Mesendoderm (in vitro differentiated cells): ENCODE measurements around the gene ALOX5AP.
A peak's percentile ranks its signal among the peaks of the same experiment; 100 is the strongest.

ENCODE experiments used
- DNase-seq: peaks from one replicate; pipeline ENCODE4 v3.0.0; 2013
- H2AK5ac ChIP-seq: 2 replicates; pipeline ENCODE4 v1.6.1; 2013; ENCODE audit warnings: low read length, inconsistent platforms
- H2BK120ac ChIP-seq: 2 replicates; pipeline ENCODE4 v1.6.1; 2013; ENCODE audit warnings: low read depth, mild to moderate bottlenecking, low read length, moderate library complexity, mixed read lengths
- H2BK15ac ChIP-seq: replicated peaks from 2 replicates; pipeline ENCODE4 v1.6.1; 2013; ENCODE audit warnings: low read depth, mild to moderate bottlenecking, moderate library complexity
- H2BK5ac ChIP-seq: 2 replicates; pipeline ENCODE4 v1.6.1; 2013; ENCODE audit warnings: low read length, inconsistent platforms
- H3K18ac ChIP-seq: 2 replicates; pipeline ENCODE4 v1.6.1; 2013; ENCODE audit warnings: mild to moderate bottlenecking, low read length, mixed read lengths
- H3K23ac ChIP-seq: one replicate; pipeline ENCODE4 v1.6.1; 2013; ENCODE audit warnings: low read length
- H3K27ac ChIP-seq: 2 replicates; pipeline ENCODE4 v1.5.1; 2013; ENCODE audit warnings: low read depth, mild to moderate bottlenecking, inconsistent platforms, low read length, moderate library complexity
- H3K27me3 ChIP-seq: 2 replicates; pipeline ENCODE4 v1.6.1; 2013; ENCODE audit warnings: low read length, control low read depth, mild to moderate bottlenecking, inconsistent platforms; ENCODE audit not compliant: insufficient read depth, poor library complexity
- H3K36me3 ChIP-seq: 2 replicates; pipeline ENCODE4 v1.6.1; 2013; ENCODE audit warnings: low read length, inconsistent platforms; ENCODE audit not compliant: control insufficient read depth, insufficient read depth
- H3K4ac ChIP-seq: one replicate; pipeline ENCODE4 v1.6.1; 2013; ENCODE audit warnings: low read depth, mild to moderate bottlenecking, low read length, moderate library complexity
- H3K4me1 ChIP-seq: 2 replicates; pipeline ENCODE4 v1.6.1; 2013; ENCODE audit warnings: low read depth, low read length, inconsistent platforms; ENCODE audit not compliant: control insufficient read depth
- H3K4me2 ChIP-seq: 2 replicates; pipeline ENCODE4 v1.6.1; 2013; ENCODE audit warnings: low read length
- H3K4me3 ChIP-seq: 2 replicates; pipeline ENCODE4 v1.5.1; 2013; ENCODE audit warnings: mild to moderate bottlenecking, low read length
- H3K56ac ChIP-seq: one replicate; pipeline ENCODE4 v1.6.1; 2013; ENCODE audit warnings: low read length
- H3K79me1 ChIP-seq: 2 replicates; pipeline ENCODE4 v1.6.1; 2013; ENCODE audit warnings: low read length, inconsistent platforms
- H3K79me2 ChIP-seq: 2 replicates; pipeline ENCODE4 v1.6.1; 2013; ENCODE audit warnings: mild to moderate bottlenecking, low read length; ENCODE audit not compliant: control insufficient read depth, insufficient read depth
- H3K9ac ChIP-seq: 2 replicates; pipeline ENCODE4 v1.6.1; 2013; ENCODE audit warnings: low read length, inconsistent platforms
- H4K5ac ChIP-seq: one replicate; pipeline ENCODE4 v1.6.1; 2013; ENCODE audit warnings: low read length
- H4K8ac ChIP-seq: one replicate; pipeline ENCODE4 v1.6.1; 2013; ENCODE audit warnings: low read depth, mild to moderate bottlenecking, control low read depth, low read length, moderate library complexity
- WGBS: extraction: QIAGEN DNeasy Blood & Tissue Kit; methylation state at CpG from one replicate; pipeline ENCODE4 v1.1.7; 2013; ENCODE audit warnings: low lambda C conversion rate, missing lambda C conversion rate; ENCODE audit not compliant: insufficient coverage; ENCODE audit errors: extremely low coverage; 5-methylcytosine and 5-hydroxymethylcytosine counted together

The ALOX5AP gene

DNA sequence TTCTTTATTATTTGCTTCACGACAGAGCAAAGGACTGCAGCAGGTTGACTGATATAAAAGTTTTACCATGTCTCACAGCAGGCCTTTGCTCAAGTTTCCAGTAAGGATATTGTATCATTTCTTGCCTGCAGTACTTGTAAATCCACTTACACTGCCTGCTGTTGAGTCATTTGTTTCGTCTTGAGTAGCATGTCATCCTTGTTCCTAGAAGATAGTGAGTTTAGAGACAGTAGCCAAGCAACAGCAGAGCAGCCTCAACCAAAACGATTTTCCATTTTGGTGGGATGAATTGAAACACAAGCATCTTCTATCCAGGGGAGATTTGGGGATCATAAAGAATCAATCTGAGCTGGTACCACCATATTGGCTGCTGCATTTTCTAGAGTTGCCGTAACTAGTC is 24.0 kb upstream of the ALOX5AP start:
- H3K23ac ChIP-seq: no peak overlapping the region
- H3K27me3 ChIP-seq: no peaks in the 10 kb centered on the region
- no peaks in the 10 kb centered on the region for H3K79me1 ChIP-seq
- H4K8ac ChIP-seq: no peak overlapping the region
- WGBS: no CpG with 5 or more reads among the region's 4 CpGs
- H2BK120ac ChIP-seq: no peak overlapping the region
- no peak overlapping the region for H3K18ac ChIP-seq
- no peak overlapping the region for H3K27ac ChIP-seq
- H3K36me3 ChIP-seq: no peaks in the 10 kb centered on the region
- no peak overlapping the region for H4K5ac ChIP-seq
- no peak overlapping the region for H3K56ac ChIP-seq
- H2AK5ac ChIP-seq: no peak overlapping the region
- no peak overlapping the region for H2BK15ac ChIP-seq
- H3K4me1 ChIP-seq: no peaks in the 10 kb centered on the region
- no peak overlapping the region for H3K9ac ChIP-seq
- H3K4ac ChIP-seq: no peak overlapping the region
- DNase-seq: no peak
- no peak overlapping the region for H3K4me2 ChIP-seq
- no peak overlapping the region for H2BK5ac ChIP-seq
- H3K4me3 ChIP-seq: no peak overlapping the region
- no peaks in the 10 kb centered on the region for H3K79me2 ChIP-seq

DNA sequence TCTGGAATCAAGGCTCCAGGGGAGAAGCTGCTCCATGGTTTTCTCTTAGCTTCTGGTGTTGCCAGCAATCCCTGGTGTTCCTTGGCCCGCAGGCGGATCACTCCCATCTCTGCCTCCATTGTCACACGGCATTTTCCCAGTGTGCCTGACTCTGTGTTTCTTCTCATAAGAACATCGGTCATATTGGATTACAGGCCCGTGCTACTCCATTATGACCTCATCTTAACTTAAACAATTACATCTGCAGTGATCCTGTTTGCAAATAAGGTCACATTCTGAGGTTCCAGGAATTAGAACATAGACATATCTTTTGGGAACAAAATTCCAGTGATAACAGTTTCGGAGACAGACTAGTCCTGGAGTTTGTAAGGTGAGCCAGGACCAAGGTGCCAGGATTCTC is 23.5 kb upstream of the ALOX5AP start:
- Histone ChIP-seq H3K4me2 (no peak overlapping the region), H3K18ac (no peak overlapping the region), H3K36me3 (no peaks in the 10 kb centered on the region), H3K79me2 (no peaks in the 10 kb centered on the region), H3K27me3 (no peaks in the 10 kb centered on the region), H3K23ac (no peak overlapping the region), H3K56ac (no peak overlapping the region), H3K9ac (no peak overlapping the region), H3K79me1 (no peaks in the 10 kb centered on the region), H2AK5ac (no peak overlapping the region), H3K4me1 (no peaks in the 10 kb centered on the region), H2BK15ac (no peak overlapping the region), H3K4me3 (no peak overlapping the region), H2BK5ac (no peak overlapping the region), H2BK120ac (no peak overlapping the region), H3K27ac (no peak overlapping the region), H4K8ac (no peak overlapping the region), H3K4ac (no peak overlapping the region), H4K5ac (no peak overlapping the region)
- no CpG with 5 or more reads among the region's 6 CpGs for WGBS
- no peak for DNase-seq

DNA sequence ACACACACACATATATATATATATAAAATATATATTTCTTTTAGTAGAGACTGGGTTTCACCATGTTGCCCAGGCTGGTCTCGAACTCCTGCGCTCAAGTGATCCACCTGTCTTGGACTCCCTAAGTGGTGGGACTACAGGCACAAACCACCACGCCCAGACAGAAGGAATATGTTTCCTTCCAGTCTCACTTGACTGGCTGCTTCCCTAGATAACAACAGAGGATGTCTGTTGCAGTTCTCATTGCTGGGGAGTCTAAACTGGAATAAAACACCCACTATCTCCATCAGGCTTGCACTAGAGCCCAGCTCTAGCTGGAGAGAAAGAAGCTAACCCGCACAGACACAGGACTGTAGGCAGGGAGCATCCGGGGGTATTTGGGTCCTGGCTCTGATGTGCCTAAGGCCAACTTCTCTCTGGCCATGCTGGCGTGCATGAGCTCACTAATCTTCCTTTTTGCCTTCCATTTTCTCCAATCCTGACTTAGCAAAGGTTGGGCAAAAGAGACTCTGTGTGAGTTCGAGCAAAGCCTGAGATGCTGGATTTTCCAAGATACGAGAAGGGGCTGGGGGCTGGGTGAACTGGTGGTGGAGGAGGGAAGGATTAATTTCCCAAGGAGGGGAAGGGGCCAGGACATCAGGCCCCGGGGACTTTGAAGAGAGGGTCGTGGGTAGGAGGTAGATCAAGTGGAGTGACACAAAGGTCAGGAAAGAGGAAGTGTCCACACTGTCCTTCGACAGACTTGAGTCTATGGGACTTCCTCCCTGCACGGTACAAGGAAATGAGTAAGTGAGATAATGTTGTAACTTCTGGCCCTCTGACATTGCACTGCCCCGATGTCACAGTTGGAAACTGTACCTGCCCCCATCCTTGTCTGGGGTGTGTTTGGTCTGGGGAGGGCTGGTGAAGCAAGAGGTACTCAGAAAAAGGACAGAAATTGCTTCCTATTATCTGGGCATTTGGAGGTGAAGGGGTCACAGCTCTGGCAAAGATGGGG is 22.5 kb upstream of the ALOX5AP start:
- Histone ChIP-seq H3K79me1 (no peaks in the 10 kb centered on the region), H3K4me2 (no peak overlapping the region), H2BK5ac (no peak overlapping the region), H3K4me1 (no peaks in the 10 kb centered on the region), H3K23ac (peak overlapping the region; percentile 33), H3K4me3 (no peak overlapping the region), H3K18ac (no peak overlapping the region), H3K36me3 (no peaks in the 10 kb centered on the region), H3K27me3 (no peaks in the 10 kb centered on the region), H3K4ac (no peak overlapping the region), H2BK15ac (no peak overlapping the region), H3K56ac (no peak overlapping the region), H4K8ac (no peak overlapping the region), H3K27ac (no peak overlapping the region), H2BK120ac (no peak overlapping the region), H3K9ac (no peak overlapping the region), H4K5ac (no peak overlapping the region), H2AK5ac (no peak overlapping the region), H3K79me2 (no peaks in the 10 kb centered on the region)
- WGBS: no CpG with 5 or more reads among the region's 13 CpGs
- DNase-seq: no peak

DNA sequence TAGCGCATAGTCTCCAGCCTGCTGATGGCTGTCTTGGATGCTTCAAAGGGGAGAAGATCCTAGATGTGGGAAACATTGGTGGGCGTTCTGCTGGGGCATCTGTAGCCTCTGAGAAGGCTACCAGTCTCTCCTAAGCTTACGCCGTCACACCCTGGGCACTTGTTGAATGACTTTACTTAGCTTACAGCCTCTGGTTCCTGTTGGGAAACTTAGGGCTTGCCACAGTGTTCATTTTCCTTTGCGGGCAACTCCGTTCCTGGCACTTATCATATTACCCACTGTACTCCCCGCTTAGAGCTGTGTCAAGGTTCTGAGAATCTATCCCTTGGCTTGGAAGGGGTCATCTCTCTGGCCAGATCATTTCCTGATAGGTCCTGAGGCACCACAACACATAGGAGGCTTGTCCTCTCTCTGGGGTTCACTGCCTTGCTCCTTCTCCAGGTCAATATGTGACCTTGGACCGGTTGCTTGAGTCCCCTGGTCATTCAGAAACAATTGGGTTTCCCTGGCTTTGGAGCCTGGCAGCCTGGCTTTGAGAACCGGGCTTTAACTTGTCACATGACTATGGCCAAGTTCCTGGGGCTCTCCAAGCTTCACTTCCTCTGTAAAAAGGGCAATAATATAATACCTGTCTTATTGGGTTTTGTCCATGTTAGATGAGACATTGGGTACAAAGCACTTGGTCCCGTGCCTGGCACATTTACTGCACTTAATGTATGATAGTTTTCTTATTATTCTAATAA is 20.5 kb upstream of the ALOX5AP start:
- no peak overlapping the region for H3K4me3 ChIP-seq
- DNase-seq: no peak
- H3K4me2 ChIP-seq: no peak overlapping the region
- no peaks in the 10 kb centered on the region for H3K4me1 ChIP-seq
- H3K27ac ChIP-seq: no peak overlapping the region
- no peak overlapping the region for H3K9ac ChIP-seq
- H2BK5ac ChIP-seq: no peak overlapping the region
- WGBS: no CpG with 5 or more reads among the region's 10 CpGs
- H3K27me3 ChIP-seq: no peaks in the 10 kb centered on the region
- no peak overlapping the region for H2AK5ac ChIP-seq
- H2BK120ac ChIP-seq: no peak overlapping the region
- H4K8ac ChIP-seq: no peak overlapping the region
- no peaks in the 10 kb centered on the region for H3K79me2 ChIP-seq
- no peaks in the 10 kb centered on the region for H3K79me1 ChIP-seq
- H3K23ac ChIP-seq: no peak overlapping the region
- H3K36me3 ChIP-seq: no peaks in the 10 kb centered on the region
- H3K18ac ChIP-seq: no peak overlapping the region
- no peak overlapping the region for H3K56ac ChIP-seq
- no peak overlapping the region for H2BK15ac ChIP-seq
- H4K5ac ChIP-seq: no peak overlapping the region
- no peak overlapping the region for H3K4ac ChIP-seq

DNA sequence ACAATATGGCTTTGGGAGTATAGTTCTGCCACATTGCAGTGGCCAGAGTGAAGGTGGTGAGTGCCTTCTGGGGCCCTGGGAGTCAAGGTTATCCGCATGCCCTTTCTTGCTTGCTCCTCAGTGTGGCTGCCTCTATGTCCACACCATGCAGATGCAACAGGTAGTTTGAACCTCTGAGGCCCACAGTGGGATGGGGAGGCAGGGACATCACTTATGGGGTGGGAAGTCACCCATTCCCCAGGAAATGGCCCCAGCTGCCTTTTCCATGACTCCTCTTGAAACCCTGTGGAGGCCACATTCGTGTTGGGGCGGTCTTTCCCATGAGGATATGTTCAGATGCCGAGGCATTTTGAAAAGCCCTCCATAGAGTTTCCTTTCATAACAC is 20.0 kb upstream of the ALOX5AP start:
- WGBS: no CpG with 5 or more reads among the region's 4 CpGs
- H3K9ac ChIP-seq: no peak overlapping the region
- H3K4me2 ChIP-seq: no peak overlapping the region
- no peaks in the 10 kb centered on the region for H3K79me1 ChIP-seq
- no peak overlapping the region for H4K5ac ChIP-seq
- no peak overlapping the region for H3K4me3 ChIP-seq
- H3K27ac ChIP-seq: no peak overlapping the region
- no peaks in the 10 kb centered on the region for H3K79me2 ChIP-seq
- H2BK15ac ChIP-seq: no peak overlapping the region
- H3K56ac ChIP-seq: no peak overlapping the region
- H3K27me3 ChIP-seq: no peaks in the 10 kb centered on the region
- H3K23ac ChIP-seq: no peak overlapping the region
- H3K36me3 ChIP-seq: no peaks in the 10 kb centered on the region
- no peak overlapping the region for H2BK120ac ChIP-seq
- H4K8ac ChIP-seq: no peak overlapping the region
- no peak for DNase-seq
- H3K4ac ChIP-seq: no peak overlapping the region
- no peak overlapping the region for H2AK5ac ChIP-seq
- H3K4me1 ChIP-seq: no peaks in the 10 kb centered on the region
- no peak overlapping the region for H3K18ac ChIP-seq
- H2BK5ac ChIP-seq: no peak overlapping the region
